ENCODE measurements around the gene PGLYRP2. TPM values are rescaled to one million over a fixed set of nuclear protein-coding genes. Genes with fewer than 3 reads are reported as not detected.

PGLYRP2 gene, protein sequence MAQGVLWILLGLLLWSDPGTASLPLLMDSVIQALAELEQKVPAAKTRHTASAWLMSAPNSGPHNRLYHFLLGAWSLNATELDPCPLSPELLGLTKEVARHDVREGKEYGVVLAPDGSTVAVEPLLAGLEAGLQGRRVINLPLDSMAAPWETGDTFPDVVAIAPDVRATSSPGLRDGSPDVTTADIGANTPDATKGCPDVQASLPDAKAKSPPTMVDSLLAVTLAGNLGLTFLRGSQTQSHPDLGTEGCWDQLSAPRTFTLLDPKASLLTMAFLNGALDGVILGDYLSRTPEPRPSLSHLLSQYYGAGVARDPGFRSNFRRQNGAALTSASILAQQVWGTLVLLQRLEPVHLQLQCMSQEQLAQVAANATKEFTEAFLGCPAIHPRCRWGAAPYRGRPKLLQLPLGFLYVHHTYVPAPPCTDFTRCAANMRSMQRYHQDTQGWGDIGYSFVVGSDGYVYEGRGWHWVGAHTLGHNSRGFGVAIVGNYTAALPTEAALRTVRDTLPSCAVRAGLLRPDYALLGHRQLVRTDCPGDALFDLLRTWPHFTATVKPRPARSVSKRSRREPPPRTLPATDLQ
- total RNA-seq (not detected), polyA plus RNA-seq (under 1 TPM in 1 of 3 donors, not detected in 2; 0.60 TPM)

DNA sequence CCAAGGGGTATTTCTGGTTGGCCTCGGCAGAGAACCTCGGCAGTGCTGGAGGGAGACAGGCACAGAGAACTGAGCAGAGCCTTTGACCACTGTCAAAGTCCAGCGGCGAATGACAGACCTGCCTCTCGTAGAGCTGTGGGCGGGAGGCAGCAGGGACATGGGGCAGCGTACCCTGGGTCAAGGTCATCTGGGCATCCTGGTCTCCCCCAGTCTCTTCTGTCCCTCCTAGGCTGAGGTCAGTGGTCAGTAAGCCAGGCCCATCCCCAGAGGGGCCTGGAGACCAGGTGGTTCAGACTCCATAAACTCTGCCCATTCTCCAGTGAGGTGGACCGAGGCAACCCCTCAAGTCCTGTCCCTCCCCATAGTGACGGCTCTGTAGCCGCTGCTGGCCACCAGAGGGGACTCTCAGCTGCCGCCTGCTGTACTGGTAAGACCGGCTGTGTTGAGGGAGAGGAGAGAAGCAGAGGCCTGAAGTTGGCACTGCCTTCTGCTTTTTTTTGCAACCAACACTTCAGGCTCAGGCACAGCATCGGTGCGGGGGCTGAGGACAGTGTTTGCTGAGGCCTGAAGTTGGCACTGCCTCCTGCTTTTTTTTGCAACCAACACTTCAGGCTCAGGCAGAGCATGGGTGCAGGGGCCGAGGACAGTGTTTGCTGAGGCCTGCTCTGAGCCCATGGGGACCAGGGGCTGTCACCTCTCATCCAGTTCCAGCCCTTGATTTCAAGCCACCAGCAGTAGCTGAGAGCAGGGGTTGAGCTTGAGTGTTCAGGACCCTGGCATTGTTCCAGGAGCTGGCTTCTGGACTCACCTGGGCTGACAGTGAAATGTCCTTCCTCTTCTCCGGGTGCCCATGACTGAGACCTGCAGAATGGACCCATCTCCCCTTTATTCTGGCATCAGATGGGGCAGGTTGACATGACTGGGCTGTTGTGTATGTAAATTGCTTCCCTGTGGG is at the start of gene PGLYRP2:
Gene PGLYRP2 (minus strand): TSS at position 111 of the 955 bp plus-strand sequence. CDS start 130 bp downstream, outside the sequence.
- TF ChIP-seq, protein P1, sequence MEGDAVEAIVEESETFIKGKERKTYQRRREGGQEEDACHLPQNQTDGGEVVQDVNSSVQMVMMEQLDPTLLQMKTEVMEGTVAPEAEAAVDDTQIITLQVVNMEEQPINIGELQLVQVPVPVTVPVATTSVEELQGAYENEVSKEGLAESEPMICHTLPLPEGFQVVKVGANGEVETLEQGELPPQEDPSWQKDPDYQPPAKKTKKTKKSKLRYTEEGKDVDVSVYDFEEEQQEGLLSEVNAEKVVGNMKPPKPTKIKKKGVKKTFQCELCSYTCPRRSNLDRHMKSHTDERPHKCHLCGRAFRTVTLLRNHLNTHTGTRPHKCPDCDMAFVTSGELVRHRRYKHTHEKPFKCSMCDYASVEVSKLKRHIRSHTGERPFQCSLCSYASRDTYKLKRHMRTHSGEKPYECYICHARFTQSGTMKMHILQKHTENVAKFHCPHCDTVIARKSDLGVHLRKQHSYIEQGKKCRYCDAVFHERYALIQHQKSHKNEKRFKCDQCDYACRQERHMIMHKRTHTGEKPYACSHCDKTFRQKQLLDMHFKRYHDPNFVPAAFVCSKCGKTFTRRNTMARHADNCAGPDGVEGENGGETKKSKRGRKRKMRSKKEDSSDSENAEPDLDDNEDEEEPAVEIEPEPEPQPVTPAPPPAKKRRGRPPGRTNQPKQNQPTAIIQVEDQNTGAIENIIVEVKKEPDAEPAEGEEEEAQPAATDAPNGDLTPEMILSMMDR (IDR thresholded peaks at IDR 0.05) = no peak
- no peak for TF ChIP-seq EP300 (IDR thresholded peaks at IDR 0.05)
- no peak for TF ChIP-seq POLR2AphosphoS5 (IDR thresholded peaks at IDR 0.05)
- no peak for TF ChIP-seq POLR2A (IDR thresholded peaks at IDR 0.05)
- intact Hi-C loops (cut with DNase I) = no loop called here
- H3K9me3 ChIP-seq = no peaks in the 10 kb centered on the region
- H3K4me1 ChIP-seq = no peaks in the 10 kb centered on the region
- H3K27ac ChIP-seq = no peak within 1 kb of the TSS
- no peaks in the 10 kb centered on the region for H3K36me3 ChIP-seq
- no peaks in the 10 kb centered on the region for H3K27me3 ChIP-seq
- no peak within 1 kb of the TSS for H3K4me3 ChIP-seq
- DNase-seq = no peak
- WGBS, 2 donors = 53 to 68% methylated on average over 16 of the region's 16 CpGs

DNA sequence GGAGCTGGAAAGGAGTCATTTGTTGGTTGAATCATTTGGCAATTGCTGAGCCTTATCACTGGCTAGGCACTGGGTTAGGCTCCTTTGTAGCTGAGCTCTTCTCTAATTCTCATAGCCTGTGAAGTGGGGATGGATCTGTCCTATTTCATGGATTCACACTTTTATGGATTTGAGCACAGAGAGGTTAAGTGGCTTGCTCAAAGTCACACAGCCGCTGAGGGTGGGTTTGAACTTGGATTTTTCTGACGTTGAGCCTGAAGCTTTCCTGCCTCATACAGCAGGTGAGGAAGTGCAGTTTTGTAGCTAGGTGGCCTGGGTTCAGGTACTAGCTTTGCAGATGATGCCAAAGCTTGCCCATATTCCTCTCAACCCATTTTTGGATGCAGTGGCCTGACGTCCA is 48.4 kb upstream of the PGLYRP2 start:
- Histone ChIP-seq H3K4me3 (no peak overlapping the region), H3K4me1 (no peaks in the 10 kb centered on the region), H3K9me3 (no peaks in the 10 kb centered on the region), H3K27me3 (peaks cover 0 to 6% (median 0%) of the 10 kb centered on the region in 3 donors), H3K36me3 (no peaks in the 10 kb centered on the region), H3K27ac (no peak overlapping the region)
- intact Hi-C loops (cut with DNase I) = no loop called here
- DNase-seq = no peak
- TF ChIP-seq EP300 (IDR thresholded peaks at IDR 0.05) (no peak), POLR2A (IDR thresholded peaks at IDR 0.05) (no peak), POLR2AphosphoS5 (IDR thresholded peaks at IDR 0.05) (no peak)
- TF ChIP-seq, protein P1 (IDR thresholded peaks at IDR 0.05) = no peak
- WGBS, 2 donors = 60 to 74% methylated on average over 3 of the region's 3 CpGs

DNA sequence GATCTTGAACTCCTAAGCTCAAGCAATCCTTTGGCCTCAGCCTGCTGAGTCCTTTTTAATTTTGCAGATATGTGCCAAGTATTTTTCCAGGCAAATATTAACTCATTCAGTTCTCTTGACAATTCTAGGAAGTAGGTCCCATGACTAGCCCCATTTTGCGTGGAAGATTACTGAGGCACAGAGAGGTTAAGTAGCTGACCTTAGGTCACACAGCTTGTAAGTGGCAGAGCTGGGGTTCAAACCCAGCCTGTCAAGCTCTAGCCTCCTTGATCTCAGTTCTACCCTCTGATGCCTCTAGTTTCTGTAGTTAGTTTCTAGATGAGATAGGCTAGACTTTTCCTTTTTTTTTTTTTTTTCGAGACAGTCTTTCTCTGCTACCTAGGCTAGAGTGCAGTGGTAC is 47.1 kb upstream of the PGLYRP2 start:
- no peak for DNase-seq
- 61 to 83% methylated on average over 2 of the region's 2 CpGs for WGBS, 2 donors
- no peak overlapping the region for H3K27ac ChIP-seq
- H3K27me3 ChIP-seq = peaks cover 0 to 6% (median 0%) of the 10 kb centered on the region in 3 donors
- no peaks in the 10 kb centered on the region for H3K36me3 ChIP-seq
- no peaks in the 10 kb centered on the region for H3K9me3 ChIP-seq
- intact Hi-C loops (cut with DNase I) = no loop called here
- TF ChIP-seq EP300 (IDR thresholded peaks at IDR 0.05) (no peak), POLR2AphosphoS5 (IDR thresholded peaks at IDR 0.05) (no peak), POLR2A (IDR thresholded peaks at IDR 0.05) (no peak)
- TF ChIP-seq, protein P1 (IDR thresholded peaks at IDR 0.05) = no peak
- no peaks in the 10 kb centered on the region for H3K4me1 ChIP-seq
- H3K4me3 ChIP-seq = no peak overlapping the region

DNA sequence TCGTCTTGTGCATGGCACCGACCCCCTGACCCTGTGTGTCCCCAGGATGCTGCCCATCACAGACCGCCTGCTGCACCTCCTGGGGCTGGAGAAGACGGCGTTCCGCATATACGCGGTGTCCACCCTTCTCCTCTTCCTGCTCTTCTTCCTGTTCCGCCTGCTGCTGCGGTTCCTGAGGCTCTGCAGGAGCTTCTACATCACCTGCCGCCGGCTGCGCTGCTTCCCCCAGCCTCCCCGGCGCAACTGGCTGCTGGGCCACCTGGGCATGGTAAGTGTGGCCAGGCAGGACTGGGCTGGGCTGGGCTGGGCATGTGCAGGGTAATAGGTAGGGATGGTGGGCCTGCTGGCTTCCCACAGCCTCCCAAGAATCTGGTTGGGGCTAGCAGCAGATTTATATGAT is 46.0 kb upstream of the PGLYRP2 start:
- Histone ChIP-seq H3K4me1 (no peaks in the 10 kb centered on the region), H3K36me3 (no peaks in the 10 kb centered on the region), H3K9me3 (no peaks in the 10 kb centered on the region), H3K27ac (no peak overlapping the region), H3K4me3 (no peak overlapping the region), H3K27me3 (peaks cover 0 to 6% (median 0%) of the 10 kb centered on the region in 3 donors)
- TF ChIP-seq EP300 (IDR thresholded peaks at IDR 0.05) (no peak), POLR2AphosphoS5 (IDR thresholded peaks at IDR 0.05) (no peak), POLR2A (IDR thresholded peaks at IDR 0.05) (no peak)
- TF ChIP-seq, protein P1 (IDR thresholded peaks at IDR 0.05) = no peak
- DNase-seq = no peak
- 85 to 86% methylated on average over 15 of the region's 15 CpGs for WGBS, 2 donors
- intact Hi-C loops (cut with DNase I) = no loop called here

All from sigmoid colon (tissue), 7 donors.